ENCODE data around the gene CSTF3.

GRCh38 chr11:33068611-33069340 is 92.5 kb downstream of the CSTF3 start:
- TF ChIP-seq FOS (IDR thresholded peaks at IDR 0.05; ENCODE audit: low read depth, low read length): no peak
- TF ChIP-seq, protein P1, sequence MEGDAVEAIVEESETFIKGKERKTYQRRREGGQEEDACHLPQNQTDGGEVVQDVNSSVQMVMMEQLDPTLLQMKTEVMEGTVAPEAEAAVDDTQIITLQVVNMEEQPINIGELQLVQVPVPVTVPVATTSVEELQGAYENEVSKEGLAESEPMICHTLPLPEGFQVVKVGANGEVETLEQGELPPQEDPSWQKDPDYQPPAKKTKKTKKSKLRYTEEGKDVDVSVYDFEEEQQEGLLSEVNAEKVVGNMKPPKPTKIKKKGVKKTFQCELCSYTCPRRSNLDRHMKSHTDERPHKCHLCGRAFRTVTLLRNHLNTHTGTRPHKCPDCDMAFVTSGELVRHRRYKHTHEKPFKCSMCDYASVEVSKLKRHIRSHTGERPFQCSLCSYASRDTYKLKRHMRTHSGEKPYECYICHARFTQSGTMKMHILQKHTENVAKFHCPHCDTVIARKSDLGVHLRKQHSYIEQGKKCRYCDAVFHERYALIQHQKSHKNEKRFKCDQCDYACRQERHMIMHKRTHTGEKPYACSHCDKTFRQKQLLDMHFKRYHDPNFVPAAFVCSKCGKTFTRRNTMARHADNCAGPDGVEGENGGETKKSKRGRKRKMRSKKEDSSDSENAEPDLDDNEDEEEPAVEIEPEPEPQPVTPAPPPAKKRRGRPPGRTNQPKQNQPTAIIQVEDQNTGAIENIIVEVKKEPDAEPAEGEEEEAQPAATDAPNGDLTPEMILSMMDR (conservative IDR thresholded peaks at IDR 0.05; ENCODE audit: low read depth, low read length): no peak
